ENCODE data around the gene ARL6IP6.

DNA sequence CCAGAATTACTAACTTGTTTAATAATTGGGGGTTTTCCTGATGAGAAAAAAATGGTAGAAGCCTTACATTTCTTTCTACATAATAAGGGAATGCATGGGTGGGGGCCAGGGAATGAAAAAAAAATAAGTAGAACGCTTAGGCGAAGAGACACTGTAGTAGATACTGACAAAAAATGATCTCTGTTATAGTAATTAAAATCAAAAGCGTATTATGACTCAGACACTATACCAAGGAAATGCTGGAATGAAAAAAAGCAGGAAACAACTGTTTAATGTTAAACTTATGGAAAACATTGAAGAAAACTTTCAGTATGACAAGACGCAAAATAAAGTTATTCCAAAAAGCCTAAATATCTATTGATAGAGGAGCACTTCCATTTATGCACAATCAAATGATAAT lies 44.1 kb upstream of the ARL6IP6 start:
- TF ChIP-seq, protein P1, sequence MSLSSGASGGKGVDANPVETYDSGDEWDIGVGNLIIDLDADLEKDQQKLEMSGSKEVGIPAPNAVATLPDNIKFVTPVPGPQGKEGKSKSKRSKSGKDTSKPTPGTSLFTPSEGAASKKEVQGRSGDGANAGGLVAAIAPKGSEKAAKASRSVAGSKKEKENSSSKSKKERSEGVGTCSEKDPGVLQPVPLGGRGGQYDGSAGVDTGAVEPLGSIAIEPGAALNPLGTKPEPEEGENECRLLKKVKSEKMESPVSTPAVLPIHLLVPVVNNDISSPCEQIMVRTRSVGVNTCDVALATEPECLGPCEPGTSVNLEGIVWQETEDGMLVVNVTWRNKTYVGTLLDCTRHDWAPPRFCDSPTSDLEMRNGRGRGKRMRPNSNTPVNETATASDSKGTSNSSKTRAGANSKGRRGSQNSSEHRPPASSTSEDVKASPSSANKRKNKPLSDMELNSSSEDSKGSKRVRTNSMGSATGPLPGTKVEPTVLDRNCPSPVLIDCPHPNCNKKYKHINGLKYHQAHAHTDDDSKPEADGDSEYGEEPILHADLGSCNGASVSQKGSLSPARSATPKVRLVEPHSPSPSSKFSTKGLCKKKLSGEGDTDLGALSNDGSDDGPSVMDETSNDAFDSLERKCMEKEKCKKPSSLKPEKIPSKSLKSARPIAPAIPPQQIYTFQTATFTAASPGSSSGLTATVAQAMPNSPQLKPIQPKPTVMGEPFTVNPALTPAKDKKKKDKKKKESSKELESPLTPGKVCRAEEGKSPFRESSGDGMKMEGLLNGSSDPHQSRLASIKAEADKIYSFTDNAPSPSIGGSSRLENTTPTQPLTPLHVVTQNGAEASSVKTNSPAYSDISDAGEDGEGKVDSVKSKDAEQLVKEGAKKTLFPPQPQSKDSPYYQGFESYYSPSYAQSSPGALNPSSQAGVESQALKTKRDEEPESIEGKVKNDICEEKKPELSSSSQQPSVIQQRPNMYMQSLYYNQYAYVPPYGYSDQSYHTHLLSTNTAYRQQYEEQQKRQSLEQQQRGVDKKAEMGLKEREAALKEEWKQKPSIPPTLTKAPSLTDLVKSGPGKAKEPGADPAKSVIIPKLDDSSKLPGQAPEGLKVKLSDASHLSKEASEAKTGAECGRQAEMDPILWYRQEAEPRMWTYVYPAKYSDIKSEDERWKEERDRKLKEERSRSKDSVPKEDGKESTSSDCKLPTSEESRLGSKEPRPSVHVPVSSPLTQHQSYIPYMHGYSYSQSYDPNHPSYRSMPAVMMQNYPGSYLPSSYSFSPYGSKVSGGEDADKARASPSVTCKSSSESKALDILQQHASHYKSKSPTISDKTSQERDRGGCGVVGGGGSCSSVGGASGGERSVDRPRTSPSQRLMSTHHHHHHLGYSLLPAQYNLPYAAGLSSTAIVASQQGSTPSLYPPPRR (CRISPR knock-in tag; IDR thresholded peaks at IDR 0.05; ENCODE audit: borderline replicate concordance), result no peak
- TF ChIP-seq MAFG (CRISPR knock-in tag; IDR thresholded peaks at IDR 0.05), result no peak
- TF ChIP-seq, protein P2, sequence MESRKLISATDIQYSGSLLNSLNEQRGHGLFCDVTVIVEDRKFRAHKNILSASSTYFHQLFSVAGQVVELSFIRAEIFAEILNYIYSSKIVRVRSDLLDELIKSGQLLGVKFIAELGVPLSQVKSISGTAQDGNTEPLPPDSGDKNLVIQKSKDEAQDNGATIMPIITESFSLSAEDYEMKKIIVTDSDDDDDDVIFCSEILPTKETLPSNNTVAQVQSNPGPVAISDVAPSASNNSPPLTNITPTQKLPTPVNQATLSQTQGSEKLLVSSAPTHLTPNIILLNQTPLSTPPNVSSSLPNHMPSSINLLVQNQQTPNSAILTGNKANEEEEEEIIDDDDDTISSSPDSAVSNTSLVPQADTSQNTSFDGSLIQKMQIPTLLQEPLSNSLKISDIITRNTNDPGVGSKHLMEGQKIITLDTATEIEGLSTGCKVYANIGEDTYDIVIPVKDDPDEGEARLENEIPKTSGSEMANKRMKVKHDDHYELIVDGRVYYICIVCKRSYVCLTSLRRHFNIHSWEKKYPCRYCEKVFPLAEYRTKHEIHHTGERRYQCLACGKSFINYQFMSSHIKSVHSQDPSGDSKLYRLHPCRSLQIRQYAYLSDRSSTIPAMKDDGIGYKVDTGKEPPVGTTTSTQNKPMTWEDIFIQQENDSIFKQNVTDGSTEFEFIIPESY (CRISPR knock-in tag; IDR thresholded peaks at IDR 0.05), result no peak
- TF ChIP-seq ZNF274 (CRISPR knock-in tag; IDR thresholded peaks at IDR 0.05), result no peak
- TF ChIP-seq, protein P3, sequence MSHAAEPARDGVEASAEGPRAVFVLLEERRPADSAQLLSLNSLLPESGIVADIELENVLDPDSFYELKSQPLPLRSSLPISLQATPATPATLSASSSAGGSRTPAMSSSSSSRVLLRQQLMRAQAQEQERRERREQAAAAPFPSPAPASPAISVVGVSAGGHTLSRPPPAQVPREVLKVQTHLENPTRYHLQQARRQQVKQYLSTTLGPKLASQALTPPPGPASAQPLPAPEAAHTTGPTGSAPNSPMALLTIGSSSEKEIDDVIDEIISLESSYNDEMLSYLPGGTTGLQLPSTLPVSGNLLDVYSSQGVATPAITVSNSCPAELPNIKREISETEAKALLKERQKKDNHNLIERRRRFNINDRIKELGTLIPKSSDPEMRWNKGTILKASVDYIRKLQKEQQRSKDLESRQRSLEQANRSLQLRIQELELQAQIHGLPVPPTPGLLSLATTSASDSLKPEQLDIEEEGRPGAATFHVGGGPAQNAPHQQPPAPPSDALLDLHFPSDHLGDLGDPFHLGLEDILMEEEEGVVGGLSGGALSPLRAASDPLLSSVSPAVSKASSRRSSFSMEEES (CRISPR knock-in tag; IDR thresholded peaks at IDR 0.05), result no peak
- TF ChIP-seq, protein P4, sequence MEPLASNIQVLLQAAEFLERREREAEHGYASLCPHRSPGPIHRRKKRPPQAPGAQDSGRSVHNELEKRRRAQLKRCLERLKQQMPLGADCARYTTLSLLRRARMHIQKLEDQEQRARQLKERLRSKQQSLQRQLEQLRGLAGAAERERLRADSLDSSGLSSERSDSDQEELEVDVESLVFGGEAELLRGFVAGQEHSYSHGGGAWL (CRISPR knock-in tag; IDR thresholded peaks at IDR 0.05), result no peak
